CD4-positive, alpha-beta T cell treated with Interleukin-4 for 4 hours (primary cell): ENCODE data around the gene MYBPHL.

Source experiments
- DNase-seq: peaks from one replicate; pipeline ENCODE4 v3.0.0-alpha.2; 2020

MYBPHL gene

DNA sequence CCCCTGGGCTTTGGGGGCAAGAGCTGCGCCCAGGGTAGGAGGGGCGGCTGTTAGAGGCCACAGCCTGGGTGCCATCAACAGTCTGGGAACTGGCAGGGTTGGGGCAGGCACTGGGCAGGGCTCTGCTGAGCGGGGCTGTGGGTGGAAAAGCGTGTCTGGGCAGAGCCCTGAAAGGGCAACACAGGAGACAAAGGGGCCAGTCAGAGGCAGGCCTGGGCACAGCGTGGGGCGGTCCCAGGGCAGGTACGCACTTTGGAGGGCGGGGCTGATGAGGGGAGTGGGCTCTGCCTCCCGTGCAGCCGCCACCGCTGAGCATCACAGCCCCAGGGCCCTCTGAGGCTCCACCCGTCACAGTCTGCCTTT lies 43.6 kb downstream of the MYBPHL start:
- DNase-seq, result no peak

DNA sequence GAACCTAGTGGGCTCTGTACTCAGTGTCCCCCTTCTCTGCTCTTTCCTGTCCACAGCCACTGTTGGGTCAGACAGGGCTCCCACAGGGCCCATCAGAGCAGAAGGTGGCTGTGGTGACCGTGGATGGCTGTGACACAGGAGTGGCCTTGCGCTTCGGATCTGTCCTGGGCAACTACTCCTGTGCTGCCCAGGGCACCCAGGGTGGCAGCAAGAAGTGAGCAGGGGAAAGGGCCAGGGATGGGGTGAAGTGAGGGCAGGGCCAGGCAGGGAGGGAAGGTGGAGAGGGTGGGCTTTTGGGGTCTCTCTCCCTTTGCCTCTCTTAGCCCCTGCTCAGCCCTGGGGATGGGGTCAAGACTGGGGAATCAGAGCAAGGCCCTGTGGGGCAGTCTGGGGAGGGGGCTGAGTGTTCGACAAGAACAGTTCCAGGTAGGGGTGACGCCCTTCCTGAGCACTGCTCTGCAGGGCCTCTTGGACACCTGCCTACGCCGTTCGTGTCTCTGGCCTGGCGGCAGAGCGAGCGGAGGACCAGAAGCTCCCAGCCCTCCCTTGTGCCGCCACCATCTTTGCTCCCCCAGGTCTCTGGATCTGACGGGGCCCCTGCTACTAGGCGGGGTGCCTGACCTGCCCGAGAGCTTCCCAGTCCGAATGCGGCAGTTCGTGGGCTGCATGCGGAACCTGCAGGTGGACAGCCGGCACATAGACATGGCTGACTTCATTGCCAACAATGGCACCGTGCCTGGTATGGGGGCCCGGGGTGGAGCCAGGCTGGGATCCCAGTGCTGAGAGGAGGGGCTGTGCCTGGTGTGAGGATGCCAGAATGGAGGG lies 44.4 kb downstream of the MYBPHL start:
- DNase-seq, result no peak

- no peak for DNase-seq
These were observed 45.2 kb downstream of the MYBPHL start for GRCh38 chr1:109261578-109261977.

- no peak for DNase-seq
These were observed 45.8 kb downstream of the MYBPHL start for GRCh38 chr1:109261006-109261405.

GRCh38 chr1:109259674-109260557 lies 46.9 kb downstream of the MYBPHL start:
- DNase-seq, result no peak

DNA sequence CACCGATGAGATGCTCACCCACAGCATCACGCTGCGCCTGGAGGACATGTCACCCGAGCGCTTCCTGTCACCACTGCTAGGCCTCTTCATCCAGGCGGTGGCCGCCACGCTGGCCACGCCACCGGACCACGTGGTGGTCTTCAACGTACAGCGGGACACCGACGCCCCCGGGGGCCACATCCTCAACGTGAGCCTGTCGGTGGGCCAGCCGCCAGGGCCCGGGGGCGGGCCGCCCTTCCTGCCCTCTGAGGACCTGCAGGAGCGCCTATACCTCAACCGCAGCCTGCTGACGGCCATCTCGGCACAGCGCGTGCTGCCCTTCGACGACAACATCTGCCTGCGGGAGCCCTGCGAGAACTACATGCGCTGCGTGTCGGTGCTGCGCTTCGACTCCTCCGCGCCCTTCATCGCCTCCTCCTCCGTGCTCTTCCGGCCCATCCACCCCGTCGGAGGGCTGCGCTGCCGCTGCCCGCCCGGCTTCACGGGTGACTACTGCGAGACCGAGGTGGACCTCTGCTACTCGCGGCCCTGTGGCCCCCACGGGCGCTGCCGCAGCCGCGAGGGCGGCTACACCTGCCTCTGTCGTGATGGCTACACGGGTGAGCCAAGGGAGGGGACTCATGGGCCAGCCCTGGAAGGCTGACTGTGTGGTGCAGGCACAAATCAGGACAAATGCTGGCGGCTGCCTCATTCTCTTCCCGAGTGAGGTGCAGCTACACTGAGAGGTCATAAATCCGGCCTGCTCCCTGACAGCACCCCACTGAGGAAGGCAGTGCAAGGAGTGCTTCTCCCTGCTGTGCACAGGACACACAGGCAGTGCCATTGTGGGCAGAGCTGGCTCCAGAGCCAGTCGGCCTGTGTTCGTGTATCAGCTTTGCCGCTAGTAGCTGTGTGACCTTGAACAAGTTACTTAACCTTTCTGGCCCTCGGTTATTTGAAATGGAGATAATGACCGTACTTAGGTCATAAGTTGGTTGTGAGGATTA lies 48.0 kb downstream of the MYBPHL start:
- no peak for DNase-seq

DNA sequence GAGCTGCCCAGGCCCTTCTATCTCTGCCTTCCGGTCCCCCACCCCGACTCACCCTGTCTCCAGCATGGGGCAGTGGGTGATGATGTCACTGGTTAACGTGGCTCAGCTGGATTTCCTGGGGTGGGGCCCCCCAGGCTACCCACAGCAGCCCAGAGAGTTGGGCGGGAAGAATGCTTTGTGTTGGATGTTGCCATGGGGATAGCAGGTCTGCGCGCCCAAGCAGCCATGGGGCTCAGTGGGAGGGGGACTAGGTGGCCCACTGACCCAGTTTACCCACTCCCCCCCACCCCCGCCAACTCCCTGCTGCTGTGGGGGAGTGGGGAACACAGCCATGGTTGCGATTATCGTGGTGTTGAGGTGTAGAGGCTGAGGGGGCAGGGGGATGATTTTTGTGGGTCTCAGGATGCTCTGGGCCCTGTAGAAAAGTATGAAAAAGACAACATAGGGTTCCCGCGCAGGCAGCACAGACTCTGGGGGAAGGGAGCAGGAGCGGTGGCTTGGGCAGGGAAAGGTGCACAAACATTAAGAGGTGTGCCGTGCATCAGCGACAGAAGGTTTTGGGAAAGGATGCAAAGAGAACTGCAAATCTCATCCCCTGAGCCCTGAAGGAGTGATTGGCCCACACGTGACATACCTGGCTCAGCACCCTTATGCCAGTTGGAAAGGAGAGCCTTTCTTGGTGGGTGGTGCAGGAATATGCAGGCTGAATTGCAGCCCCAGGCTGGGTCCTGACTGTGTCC lies 49.0 kb downstream of the MYBPHL start:
- no peak for DNase-seq

DNA sequence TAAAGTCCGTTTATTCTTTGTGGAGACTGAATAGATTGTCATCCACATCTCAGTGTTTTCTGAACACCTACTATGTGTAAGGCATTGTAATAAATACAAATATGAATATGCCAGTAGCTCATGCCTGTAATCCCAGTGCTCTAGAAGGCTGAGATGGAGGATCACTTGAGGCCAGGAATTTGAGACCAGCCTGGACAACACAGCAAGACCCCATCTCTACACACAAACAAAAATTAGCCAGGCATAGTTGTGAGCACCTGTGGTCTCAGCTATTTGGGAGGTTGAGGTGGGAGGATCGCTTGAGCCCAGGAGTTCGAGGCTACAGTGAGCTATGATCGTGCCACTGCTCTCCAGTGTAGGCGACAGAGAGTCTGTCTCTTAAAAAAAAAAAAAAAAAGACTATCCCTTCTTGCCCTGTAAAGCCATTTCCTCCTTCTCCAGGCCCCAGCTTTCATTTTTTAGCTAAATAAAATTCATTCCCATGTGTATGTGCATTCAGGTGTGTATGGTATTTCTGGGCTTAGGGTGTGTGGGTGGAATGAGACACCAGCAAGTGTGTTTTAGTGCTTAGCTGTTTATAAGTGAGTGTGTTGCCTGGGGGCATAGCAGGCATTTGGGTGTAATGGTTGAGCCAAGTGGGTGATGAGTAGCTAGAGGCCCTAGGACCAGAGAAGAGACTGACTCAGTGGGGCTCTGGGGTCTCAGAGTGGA lies 49.7 kb downstream of the MYBPHL start:
- no peak for DNase-seq

GRCh38 chr1:109256085-109256484 lies 50.7 kb downstream of the MYBPHL start:
- DNase-seq, result no peak

DNA sequence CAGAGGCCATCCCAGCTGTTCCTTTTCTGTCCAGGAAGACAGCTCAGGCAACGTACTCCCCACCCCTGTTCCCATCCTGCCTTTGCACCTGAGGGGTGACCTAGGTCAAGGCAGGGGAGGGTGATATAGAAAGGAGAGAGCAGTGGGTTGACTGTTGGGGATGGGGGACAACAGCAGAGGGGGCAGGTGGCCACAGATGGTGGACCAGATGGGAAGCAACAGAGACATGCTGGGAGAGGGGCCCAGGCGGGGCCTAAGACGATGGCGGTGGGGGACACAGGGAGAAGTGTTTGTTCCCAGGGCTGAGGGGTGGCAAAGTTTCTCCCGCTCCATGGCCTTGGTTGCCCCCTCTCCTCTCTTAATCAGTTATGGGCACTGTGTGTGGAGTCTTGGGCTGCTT lies 51.1 kb downstream of the MYBPHL start:
- DNase-seq, result no peak

DNA sequence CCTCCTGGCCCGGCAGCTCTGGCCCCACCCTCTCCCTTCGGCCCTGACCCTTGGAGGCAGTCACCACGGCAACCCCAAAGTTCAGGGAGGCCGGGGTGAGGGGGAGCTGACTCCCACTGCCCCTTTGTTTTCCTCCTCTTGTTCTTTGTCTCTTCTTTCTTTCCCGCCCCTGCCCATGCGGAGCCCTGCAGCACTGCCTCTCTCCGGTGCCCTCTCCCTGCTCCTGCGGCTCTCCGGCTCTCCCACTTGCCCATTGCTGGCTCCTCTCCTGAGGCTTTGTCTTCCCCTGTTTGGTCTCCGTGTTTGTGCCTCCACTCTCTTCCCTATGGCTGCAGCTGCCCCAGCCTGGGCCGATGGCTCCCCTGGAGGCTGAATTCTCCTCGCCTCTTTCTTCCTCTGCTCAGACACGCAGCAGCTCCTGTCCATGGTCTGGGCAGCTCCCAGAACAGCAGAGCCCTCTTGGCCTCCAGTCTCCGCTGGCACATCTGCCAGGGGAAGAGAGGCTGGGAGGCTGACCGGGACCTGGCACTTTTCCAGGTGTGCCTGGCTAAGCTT lies 51.6 kb downstream of the MYBPHL start:
- DNase-seq, result no peak

DNA sequence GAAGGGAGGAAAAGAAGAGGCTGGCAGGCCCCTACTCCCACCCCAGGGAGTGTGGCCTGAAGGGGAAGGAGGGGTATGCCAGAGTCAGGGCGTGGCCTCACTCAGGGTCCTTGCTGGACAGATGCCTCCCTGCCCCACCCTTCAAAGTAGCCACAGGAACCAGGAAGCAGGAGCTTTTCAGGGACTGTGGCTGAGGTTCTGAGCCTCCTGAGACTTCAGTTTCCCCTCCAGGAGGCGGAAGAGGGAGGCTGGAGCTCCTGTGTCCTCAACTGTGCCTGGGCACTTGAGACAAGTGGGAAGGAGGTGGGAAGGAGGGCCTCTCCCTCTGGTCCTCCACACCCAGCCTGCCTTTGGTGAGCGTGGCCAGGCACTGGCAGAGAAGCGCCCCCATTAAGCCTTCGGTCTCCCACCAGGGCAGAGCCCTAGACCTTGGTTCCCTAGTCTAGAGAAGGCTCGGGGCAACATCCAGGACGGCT lies 52.2 kb downstream of the MYBPHL start:
- no peak for DNase-seq

- DNase-seq, result no peak
These were observed 52.8 kb downstream of the MYBPHL start for GRCh38 chr1:109253803-109254620.

DNA sequence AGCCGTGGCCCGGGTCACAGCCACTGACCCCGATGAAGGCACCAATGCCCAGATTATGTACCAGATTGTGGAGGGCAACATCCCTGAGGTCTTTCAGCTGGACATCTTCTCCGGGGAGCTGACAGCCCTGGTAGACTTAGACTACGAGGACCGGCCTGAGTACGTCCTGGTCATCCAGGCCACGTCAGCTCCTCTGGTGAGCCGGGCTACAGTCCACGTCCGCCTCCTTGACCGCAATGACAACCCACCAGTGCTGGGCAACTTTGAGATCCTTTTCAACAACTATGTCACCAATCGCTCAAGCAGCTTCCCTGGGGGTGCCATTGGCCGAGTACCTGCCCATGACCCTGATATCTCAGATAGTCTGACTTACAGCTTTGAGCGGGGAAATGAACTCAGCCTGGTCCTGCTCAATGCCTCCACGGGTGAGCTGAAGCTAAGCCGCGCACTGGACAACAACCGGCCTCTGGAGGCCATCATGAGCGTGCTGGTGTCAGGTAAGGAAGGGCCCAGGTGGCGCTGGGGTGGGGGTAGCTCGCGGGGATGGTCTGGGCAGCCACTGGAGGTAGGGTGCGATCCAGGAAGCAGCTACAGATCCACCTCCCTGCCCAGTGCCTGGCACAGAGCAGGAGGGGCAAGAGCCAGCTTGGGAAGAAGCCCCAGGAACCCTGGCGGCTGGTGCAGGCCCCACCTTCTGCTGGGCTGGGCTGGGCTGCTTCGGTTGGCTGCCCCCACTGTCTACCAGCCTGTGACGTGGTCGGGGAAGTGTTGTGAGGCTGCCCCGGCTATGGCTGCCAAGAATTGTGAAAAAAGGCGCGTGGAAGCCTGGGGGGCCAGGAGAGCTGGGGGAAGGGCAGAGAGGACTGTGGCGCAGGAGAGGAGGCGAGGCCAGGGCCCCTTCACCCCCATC lies 53.7 kb downstream of the MYBPHL start:
- DNase-seq, result no peak

GRCh38 chr1:109252167-109252892 lies 54.5 kb downstream of the MYBPHL start:
- DNase-seq, result no peak

DNA sequence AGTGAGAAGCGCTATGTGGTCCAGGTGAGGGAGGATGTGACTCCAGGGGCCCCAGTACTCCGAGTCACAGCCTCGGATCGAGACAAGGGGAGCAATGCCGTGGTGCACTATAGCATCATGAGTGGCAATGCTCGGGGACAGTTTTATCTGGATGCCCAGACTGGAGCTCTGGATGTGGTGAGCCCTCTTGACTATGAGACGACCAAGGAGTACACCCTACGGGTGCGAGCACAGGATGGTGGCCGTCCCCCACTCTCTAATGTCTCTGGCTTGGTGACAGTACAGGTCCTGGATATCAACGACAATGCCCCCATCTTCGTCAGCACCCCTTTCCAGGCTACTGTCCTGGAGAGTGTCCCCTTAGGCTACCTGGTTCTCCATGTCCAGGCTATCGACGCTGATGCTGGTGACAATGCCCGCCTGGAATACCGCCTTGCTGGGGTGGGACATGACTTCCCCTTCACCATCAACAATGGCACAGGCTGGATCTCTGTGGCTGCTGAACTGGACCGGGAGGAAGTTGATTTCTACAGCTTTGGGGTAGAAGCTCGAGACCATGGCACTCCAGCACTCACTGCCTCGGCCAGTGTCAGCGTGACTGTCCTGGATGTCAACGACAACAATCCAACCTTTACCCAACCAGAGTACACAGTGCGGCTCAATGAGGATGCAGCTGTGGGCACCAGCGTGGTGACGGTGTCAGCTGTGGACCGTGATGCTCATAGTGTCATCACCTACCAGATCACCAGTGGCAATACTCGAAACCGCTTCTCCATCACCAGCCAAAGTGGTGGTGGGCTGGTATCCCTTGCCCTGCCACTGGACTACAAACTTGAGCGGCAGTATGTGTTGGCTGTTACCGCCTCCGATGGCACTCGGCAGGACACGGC lies 55.3 kb downstream of the MYBPHL start:
- no peak for DNase-seq
